Stimulated activated CD4-positive, alpha-beta T cell treated with anti-CD3 and anti-CD28 coated beads, Interleukin-4, amount 100 ng/mL, for 24 hours (primary cell): ENCODE data around the gene RNF130.
"Not testable (repeated sequence)": the region's sequence is repeated elsewhere in the genome, so short reads cannot be mapped to it uniquely, and the experiment has no call there.

Source experiments
- DNase-seq: peaks from one replicate; pipeline ENCODE4 v3.0.0-alpha.2; 2020

The RNF130 gene

GRCh38 chr5:180053061-180053602 is 18.4 kb downstream of the RNF130 start:
- DNase-seq: no peak

- DNase-seq: no peak
These were observed 19.2 kb downstream of the RNF130 start for GRCh38 chr5:180052211-180052818.

- no peak for DNase-seq
These were observed 21.2 kb downstream of the RNF130 start for GRCh38 chr5:180050121-180050940.

- DNase-seq: no peak
These were observed 22.4 kb downstream of the RNF130 start for GRCh38 chr5:180049185-180049548.

- DNase-seq: no peak
These were observed 23.9 kb downstream of the RNF130 start for GRCh38 chr5:180047667-180048066.

DNA sequence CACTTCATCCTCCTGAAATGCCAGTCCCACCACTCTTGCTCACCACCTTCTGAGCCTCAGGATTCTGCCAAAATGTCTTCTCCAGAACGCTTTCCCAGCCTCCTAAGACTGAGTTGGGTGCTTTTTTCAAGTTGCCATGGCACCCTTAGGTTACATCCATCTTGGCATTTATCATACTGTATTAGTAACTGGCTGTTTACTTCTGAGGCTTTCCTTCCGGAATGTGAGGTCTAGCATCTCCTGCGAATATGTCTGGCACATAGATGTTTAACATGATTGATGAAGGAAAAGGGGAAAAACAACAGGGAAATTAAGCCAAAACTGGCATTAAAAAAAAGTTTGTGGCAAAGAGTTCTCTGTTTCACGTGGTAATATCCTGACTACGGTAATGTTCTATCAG is 24.9 kb downstream of the RNF130 start:
- no peak for DNase-seq

GRCh38 chr5:180045889-180046499 is 25.6 kb downstream of the RNF130 start:
- no peak for DNase-seq

DNA sequence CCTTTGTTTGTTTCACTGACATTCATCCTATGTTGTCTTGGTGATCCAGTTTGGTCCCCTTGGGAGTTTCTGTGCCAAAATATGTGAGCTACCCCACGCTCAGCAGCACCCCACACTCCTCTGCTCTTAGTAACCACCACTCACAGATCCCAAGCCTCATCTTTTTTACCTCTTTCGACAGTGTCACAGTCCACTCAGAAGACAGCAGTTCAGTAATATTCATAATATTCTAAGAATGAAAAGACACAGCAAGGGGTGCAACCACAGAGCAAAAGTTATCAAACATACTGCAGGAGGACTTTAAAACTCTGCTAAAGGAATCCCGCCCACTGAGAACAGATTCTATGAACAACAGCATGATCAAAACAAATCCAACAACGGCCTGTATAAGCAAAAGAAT is 28.2 kb downstream of the RNF130 start:
- no peak for DNase-seq

- DNase-seq: no peak
These were observed 30.0 kb downstream of the RNF130 start for GRCh38 chr5:180041301-180042274.

GRCh38 chr5:180040287-180041214 is 31.0 kb downstream of the RNF130 start:
- no peak for DNase-seq

GRCh38 chr5:180035206-180035931 is 36.2 kb downstream of the RNF130 start:
- no peak for DNase-seq

- no peak for DNase-seq
These were observed 37.0 kb downstream of the RNF130 start for GRCh38 chr5:180034564-180034963.

- no peak for DNase-seq
These were observed 44.0 kb downstream of the RNF130 start for GRCh38 chr5:180027459-180028089.

GRCh38 chr5:180026734-180027458 is 44.7 kb downstream of the RNF130 start:
- no peak for DNase-seq

DNA sequence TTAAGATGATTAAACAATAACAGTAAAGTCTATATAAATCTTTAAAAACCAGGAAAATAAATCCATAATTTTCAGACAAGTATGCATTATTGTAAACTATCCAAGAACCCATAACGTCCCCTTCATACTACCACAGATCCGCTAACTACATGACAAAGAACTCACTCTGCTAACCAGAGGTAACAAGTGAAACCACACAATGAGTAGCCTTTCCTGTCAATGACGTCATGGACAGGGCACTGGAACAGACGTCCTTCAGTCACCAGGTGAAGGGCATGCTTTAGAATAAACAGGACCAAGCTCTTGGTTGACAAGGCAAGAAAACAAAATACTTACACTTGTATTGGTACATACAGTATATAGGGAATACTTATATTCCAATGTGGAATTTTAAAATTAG is 45.2 kb downstream of the RNF130 start:
- DNase-seq: no peak

- no peak for DNase-seq
These were observed 49.7 kb downstream of the RNF130 start for GRCh38 chr5:180021900-180022299.

DNA sequence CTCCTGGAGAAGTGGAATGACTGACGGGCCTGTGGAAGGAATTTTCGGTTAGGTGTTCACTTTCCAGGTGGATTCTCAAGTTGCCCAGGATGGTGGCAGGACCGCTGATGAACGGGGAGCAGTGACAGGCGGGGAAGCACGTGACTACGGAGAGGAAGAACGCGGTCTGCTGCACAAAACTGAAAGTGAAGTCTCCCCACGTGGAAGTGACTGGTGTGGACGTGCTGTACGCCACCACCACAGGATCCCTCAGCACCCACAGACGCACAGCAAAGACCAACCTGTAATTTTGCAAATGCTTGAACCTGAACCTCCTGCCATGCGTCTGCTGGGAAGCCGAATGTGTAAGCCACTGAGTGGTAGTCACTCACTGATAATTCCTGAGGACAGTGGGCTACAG is 51.4 kb downstream of the RNF130 start:
- no peak for DNase-seq

GRCh38 chr5:180018347-180019060 is 53.1 kb downstream of the RNF130 start:
- DNase-seq: no peak

DNA sequence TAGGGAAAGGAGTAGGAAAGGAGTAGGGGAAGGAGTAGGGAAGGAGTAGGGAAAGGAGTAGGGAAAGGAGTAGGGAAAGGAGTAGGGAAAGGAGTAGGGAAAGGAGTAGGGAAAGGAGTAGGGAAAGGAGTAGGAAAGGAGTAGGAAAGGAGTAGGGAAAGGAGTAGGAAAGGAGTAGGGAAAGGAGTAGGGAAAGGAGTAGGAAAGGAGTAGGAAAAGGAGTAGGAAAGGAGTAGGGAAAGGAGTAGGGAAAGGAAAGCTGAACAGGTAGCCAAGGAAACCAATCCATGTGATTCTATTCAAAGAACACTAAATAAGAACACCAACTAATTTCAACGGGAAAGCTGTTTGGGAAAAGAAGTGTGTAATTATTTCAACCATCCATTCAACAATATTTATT is 56.0 kb downstream of the RNF130 start:
- DNase-seq: not testable (repeated sequence)
